GOT3 (cell line): ENCODE data around the gene MRPL52.

Experiments
- DNase-seq: peaks from one replicate; lab custom pipeline; 2025; ENCODE audit warnings: mixed read lengths; lab: John Stamatoyannopoulos, UW

Gene MRPL52

GRCh38 chr14:22883173-22883976, 53.7 kb downstream of the MRPL52 start, which contains the start of gene REM2:
Gene REM2, plus strand, starts transcription at chr14:22883222. Its CDS starts 66 bp downstream, at chr14:22883288.
- DNase-seq, result no peak

- no peak for DNase-seq
These were observed 54.5 kb downstream of the MRPL52 start for GRCh38 chr14:22884076-22884737.
